NCI-H524 (cell line): Measurements from ENCODE around the gene VPS72.
A peak's percentile ranks its signal among the peaks of the same experiment; 100 is the strongest.

Experiments used
- DNase-seq, 2 experiments: peaks; one replicate each; lab custom pipeline; 2025; lab: John Stamatoyannopoulos, UW

Gene VPS72

GRCh38 chr1:151145304-151146071 lies 44.5 kb downstream of the VPS72 start:
- DNase-seq, result no peak

GRCh38 chr1:151144474-151145303 lies 45.3 kb downstream of the VPS72 start:
- DNase-seq, result no peak

GRCh38 chr1:151143986-151144385 lies 46.0 kb downstream of the VPS72 start:
- no peak for DNase-seq

DNA sequence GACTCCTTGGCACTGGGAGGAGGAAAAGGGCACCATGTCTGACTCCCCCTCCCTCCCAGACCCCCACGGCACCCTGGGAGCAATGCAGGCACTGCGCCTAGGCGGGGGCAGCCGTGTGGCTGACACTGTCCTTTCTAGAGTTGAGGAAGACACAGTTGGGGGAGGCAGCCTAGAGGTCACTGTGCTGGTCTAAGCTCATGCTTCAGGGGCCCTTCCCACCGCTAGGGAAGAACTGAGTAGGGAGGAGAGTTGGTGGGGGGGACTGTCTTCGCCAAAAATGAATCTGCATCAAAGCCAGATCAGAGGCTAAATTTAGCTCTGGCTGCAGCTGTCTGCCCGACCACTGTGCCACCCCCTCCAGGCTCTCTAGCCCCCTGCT lies 47.0 kb downstream of the VPS72 start:
- DNase-seq, result no peak

GRCh38 chr1:151142411-151143056 lies 47.5 kb downstream of the VPS72 start:
- peak; percentile 20 to 68 for DNase-seq

- no peak for DNase-seq
Measured at GRCh38 chr1:151137789-151138188, 52.2 kb downstream of the VPS72 start.

- DNase-seq, result no peak
Measured at GRCh38 chr1:151135433-151136385, 54.3 kb downstream of the VPS72 start.

DNA sequence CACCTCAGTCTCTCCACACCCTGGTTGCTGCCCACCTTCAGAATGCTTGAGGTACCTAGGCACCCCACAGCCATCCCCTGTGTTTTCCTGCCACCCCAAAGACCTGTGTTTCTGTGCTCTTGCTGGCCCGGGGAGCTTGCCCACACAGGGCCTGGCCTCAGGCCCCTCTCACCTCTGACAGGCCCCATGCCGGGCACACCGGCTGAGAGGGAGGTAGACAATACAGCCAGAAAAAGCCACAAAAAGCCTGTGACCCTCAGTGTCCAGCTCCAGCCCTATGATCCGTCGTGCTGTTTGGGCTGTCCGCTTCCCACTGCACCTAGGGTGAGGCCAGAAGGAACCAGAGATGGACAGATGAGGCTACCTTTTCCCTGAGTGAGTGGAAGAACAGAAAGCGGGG lies 55.0 kb downstream of the VPS72 start:
- DNase-seq, result no peak

- no peak for DNase-seq
Measured at GRCh38 chr1:151134396-151134795, 55.6 kb downstream of the VPS72 start.

GRCh38 chr1:151133018-151133806 lies 56.8 kb downstream of the VPS72 start:
- no peak for DNase-seq

DNA sequence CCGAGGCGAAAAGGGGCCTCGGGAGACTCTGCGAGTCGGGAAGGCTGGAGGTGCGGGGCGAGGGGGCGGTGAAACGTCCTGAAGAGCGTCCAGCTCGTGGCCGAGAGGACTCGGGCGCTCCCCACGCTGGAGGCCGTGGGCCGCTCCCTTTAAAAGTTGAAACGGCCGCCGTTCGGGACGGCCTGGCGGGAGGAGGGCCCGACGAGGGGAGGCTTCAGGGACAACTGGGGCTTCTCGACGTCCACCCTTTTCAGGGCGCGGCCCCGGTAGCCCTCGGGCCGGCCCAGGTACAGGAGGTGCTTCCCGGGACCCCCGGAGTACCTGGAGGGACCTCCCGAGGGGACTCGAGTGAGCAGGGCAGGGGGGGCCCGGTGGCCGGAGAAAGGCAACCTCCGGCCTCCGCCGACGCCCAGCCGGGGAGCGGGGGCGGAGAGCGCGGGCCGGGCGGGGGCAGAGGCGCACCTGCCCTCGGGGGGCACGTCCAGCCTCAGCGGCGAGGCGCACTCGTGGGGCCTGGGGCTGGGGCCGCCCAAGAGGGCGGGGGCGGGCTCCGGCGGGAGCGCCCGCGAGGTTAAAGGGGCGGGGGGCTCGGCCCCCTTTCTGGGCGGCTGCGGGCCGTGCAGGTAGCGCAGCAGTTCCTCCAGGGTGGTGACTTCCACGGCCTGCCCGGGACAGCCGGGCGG lies 57.5 kb downstream of the VPS72 start:
- no peak for DNase-seq

DNA sequence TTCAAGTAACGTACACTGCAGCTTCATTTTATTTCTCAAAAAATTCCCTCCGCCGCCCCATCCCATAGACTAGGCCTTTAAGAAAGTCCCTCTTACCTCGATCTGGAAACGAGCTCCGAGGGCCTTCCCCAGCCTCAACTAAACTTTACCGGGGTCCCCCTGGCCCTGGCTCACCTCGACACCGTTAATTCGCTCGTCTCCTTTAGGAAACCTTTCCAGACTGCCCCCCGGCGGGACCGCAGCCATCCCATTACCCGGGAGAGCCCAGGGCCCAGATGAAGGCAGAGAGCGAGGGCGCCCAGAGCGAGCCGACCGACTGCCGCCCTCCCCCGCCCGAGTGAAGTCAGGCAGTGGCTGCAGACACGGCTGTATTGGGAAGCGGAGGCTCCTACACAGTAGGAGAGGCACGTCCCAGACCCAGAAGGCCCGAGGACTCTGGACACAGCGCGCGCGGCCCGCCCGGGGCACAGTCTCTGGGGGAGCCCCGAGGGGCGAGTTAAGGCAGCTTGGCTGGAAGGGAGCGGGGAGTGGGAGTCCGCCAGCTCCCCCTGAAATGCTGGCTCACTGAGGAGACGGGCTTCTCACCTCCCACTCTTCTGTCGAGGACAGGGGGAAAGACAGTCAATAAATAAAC lies 58.2 kb downstream of the VPS72 start:
- DNase-seq, result no peak

DNA sequence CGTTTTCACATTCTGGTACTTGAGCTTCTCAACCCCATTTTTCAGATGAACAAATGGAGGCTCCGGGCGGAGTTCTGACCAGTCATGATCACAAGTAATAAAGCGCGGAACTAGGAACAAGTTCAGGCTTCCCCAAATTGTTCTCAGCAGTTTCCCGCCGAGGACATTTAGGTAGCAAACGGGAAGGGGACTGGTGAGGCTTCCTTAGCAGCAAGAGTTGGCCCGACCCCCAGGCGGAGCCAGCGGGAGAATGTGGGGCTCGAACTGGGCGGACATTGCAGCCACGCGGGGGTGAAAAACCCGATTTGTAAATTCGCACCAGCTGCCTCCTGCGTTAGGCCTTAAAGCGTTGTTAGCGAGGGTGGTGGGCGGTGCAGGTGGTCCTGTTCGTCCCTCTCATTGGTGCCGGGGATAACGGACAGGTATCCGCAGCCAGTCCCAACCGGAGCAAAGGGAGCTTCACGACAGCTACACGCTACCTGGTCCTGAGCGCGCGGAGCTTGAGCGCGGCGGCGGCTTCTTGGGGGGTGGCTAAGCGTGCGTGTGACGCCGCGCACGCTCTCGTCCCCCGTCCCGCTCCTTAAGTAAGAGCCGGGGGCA lies 58.9 kb downstream of the VPS72 start:
- peak in 1 of 2 experiments; percentile 49 for DNase-seq

- no peak for DNase-seq
Measured at GRCh38 chr1:151128800-151129199, 61.2 kb downstream of the VPS72 start.
